GM18502 (cell line): Measurements from ENCODE around the gene CASP7.

Experiments
- ATAC-seq: cut with Tn5 transposase; IDR thresholded peaks from one replicate; pipeline ENCODE4 v1.9.1; 2021; ENCODE audit warnings: mild to moderate bottlenecking; ENCODE audit not compliant: unreplicated experiment, poor library complexity

Gene CASP7

GRCh38 chr10:113709221-113709838 is 29.6 kb downstream of the CASP7 start:
- no peak for ATAC-seq

- no peak for ATAC-seq
Observed at GRCh38 chr10:113711142-113711541, 31.4 kb downstream of the CASP7 start.

GRCh38 chr10:113712024-113712423 is 32.3 kb downstream of the CASP7 start:
- no peak for ATAC-seq

GRCh38 chr10:113712755-113713639 is 33.3 kb downstream of the CASP7 start:
- no peak for ATAC-seq

- ATAC-seq, result no peak
Observed at GRCh38 chr10:113713640-113713982, 33.9 kb downstream of the CASP7 start.

GRCh38 chr10:113716109-113716910 is 36.6 kb downstream of the CASP7 start:
- ATAC-seq, result no peak

GRCh38 chr10:113718969-113719822 is 39.5 kb downstream of the CASP7 start:
- no peak for ATAC-seq

GRCh38 chr10:113720386-113720785 is 40.7 kb downstream of the CASP7 start:
- ATAC-seq, result no peak

GRCh38 chr10:113732160-113732881 is 52.6 kb downstream of the CASP7 start:
- no peak for ATAC-seq

- ATAC-seq, result no peak
Observed at GRCh38 chr10:113732966-113733365, 53.3 kb downstream of the CASP7 start.

- no peak for ATAC-seq
Observed at GRCh38 chr10:113733635-113734034, 53.9 kb downstream of the CASP7 start.

- peak; percentile 69 for ATAC-seq
Observed at GRCh38 chr10:113735913-113736312, 56.2 kb downstream of the CASP7 start.

GRCh38 chr10:113736576-113736975 is 56.9 kb downstream of the CASP7 start:
- no peak for ATAC-seq

- no peak for ATAC-seq
Observed at GRCh38 chr10:113739031-113739430, 59.3 kb downstream of the CASP7 start.

- no peak for ATAC-seq
Observed at GRCh38 chr10:113739577-113739976, 59.9 kb downstream of the CASP7 start.

GRCh38 chr10:113740850-113741249 is 61.1 kb downstream of the CASP7 start:
- no peak for ATAC-seq

GRCh38 chr10:113742466-113742865 is 62.8 kb downstream of the CASP7 start:
- no peak for ATAC-seq

GRCh38 chr10:113743594-113743993 is 63.9 kb downstream of the CASP7 start:
- ATAC-seq, result no peak

- ATAC-seq, result no peak
Observed at GRCh38 chr10:113745374-113745773, 65.7 kb downstream of the CASP7 start.
